NCI-H510A (cell line): ENCODE results near the gene SIGLEC11.
"Not testable (repeated sequence)": the region's sequence is repeated elsewhere in the genome, so short reads cannot be mapped to it uniquely, and the experiment has no call there.

ENCODE experiments used
- DNase-seq: peaks from one replicate; lab custom pipeline; 2025; lab: John Stamatoyannopoulos, UW

Gene SIGLEC11

DNA sequence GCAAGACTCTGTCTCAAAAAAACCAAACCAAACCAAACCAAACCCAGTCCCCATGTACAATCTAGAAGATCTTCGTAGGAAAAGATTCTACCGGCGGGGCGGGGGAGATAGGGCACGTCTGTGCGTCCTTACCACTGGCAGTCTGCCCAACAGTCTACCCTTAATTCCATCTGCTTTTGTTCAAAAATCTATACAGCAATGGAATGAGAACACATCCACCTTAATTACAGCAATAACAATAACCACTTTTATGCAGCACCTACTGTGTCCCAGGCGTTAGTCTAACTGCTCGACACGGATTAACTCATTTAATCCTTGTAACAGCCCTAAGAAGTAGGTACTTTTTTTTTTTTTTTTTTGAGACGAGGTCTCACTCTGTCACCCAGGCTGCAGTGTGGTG lies 34.5 kb downstream of the SIGLEC11 start:
- DNase-seq, result no peak

DNA sequence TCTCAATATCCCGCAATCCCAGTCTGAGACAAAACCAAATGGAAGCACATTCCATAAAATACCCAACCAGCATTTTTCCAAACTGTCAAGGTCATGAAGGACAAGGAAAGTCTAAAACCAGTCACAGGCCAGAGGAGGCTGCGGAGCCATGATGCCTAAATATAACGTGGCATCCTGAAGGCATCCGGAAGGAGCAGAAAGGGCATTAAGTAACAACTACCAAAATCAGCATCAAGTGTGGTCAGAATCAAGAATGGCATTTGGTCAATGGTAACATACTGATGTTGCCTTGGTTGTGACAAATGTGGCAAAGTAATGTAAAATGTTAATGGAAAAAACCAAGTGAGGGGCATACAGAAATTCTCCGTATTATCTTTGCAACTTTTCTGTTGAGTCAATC lies 35.5 kb downstream of the SIGLEC11 start:
- no peak for DNase-seq

DNA sequence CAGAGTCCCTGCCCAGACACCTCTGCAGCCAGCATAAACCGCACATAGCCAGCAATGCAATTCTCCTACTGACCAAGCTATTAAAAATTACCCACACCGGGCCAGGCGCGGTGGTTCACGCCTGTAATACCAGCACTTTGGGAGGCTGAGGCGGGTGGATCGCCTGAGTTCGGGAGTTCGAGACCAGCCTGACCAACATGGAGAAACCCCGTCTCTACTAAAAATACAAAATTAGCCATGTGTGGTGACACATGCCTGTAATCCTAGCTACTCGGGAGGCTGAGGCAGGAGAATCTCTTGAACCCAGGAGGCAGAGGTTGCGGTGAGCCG lies 36.1 kb downstream of the SIGLEC11 start:
- DNase-seq, result not testable (repeated sequence)

DNA sequence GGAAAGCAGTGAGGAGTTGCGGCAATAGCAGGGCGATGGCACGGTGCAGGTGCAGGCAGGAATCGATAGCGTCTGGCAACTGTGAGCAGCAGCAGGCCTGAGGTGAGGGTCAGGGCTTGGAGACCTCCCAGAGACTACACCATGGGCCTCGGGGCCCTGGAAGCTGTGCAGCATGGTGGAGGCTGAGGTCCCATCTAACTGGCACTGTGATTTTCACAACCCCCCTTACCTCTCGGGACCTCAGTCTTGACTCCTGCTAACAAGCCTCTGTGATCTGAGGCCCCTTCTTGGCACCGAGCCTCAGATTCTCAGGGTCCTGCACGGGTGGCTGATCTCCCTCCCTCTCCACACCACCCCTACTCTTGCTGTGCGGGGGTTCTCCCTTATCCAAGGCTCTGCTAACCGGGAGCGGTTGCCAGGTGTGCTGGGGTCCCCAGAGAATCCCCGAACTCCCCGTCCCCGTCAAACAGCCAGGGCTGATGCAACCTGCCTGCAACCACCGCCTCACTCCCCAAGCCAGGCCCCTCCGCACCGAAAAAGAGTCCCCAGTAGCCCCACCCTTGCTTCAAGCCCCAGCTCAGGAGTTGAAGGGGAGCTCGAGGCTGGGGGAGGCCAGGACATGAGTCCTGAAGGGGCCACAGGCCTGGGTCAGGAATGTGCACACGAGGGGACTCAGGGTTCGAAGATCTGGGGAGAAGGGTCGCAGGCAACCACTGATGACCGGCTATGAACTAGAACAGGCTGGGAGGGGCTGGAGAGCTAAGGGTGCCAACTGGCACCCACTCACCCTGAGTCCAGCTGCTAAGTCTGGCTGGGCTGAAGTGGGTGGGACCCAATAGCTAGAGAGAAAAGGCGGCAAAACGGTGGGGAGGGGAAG lies 36.7 kb downstream of the SIGLEC11 start:
- DNase-seq, result no peak

DNA sequence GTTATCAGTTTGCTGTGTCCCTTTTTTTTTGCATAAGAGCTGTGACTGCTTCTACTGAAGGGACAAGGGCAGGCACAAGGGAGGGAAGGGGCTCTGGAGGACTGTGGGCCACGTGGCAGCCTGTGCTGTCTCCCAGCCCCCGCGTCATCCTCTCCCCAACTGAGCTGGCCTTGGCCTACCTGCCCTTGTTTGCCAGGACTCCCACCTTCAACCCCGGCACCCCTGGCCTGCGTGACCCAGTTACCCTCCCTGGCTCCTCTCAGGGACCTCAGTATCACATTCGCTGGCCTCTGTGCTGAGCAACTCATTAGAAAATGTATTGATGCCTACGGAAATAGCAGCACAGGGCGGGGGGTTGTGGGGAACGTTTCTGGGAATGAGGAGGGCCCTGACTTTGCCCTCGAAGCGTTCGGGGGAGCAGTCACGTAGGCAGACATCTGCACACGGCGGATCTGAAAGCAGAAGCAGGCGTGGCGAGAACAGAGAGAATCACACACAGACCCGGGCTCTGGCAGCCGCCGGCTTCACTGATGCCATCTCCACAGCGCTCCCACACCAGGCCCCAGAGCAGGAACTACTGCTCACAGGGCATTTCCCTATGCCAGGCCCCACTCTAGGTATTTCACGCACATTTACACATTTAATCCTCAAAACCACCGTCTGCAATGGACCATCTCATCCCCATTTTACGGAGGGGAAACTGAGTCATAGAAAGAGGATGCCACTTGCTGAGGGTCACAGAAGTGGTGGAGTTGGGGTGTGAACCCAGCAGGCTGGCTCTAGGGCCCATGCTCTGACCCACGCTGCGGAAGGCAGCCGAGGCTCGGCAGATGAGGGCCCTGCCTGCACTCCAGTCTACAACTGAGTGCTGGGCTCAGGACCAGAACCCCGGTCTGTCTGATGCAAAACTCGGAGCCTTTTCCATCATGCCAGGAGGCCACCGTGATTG lies 37.6 kb downstream of the SIGLEC11 start:
- no peak for DNase-seq

DNA sequence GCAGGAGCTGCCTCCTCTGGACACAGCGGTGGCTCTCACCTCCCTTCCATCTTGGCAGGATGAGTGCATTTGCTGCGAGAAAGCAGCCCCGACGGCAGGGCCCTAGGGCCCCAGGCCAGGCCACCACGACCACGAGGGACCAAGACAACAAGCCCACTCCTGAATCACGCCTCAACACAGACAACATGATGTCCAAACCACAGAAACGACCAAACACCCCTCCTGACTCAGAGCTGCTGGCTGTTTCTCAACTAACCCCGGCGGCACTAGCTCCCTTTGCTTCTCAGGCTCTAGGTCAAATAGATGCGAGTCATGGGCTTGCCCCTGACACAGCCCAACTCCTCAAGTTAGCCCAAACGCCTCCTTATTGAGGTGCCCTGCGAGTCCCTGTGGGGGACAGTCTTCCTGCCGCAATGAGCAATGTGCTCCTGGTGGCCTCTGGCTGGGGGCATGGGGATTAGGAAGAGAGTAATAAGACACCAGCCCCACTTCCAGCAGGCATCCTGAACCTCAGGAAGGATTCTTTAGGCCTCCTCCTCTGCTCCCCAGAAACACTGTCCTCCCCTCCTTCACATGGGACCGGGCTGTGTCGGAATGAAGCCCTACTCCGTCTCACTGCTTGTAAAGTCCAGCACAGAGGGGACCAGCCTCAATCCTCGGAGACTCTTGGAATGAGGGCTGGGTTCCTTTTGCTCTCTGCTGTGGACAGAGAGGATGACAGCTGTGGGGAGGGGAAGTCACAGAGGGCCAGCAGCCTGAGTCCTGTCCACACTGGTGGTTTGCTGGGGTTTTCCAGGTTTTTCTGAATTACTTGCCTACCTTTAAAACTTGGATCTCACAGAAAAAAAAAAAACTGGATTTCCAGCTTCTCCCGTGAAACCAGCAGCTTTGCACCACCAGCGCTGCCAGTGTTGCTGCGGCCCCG lies 38.8 kb downstream of the SIGLEC11 start:
- no peak for DNase-seq

DNA sequence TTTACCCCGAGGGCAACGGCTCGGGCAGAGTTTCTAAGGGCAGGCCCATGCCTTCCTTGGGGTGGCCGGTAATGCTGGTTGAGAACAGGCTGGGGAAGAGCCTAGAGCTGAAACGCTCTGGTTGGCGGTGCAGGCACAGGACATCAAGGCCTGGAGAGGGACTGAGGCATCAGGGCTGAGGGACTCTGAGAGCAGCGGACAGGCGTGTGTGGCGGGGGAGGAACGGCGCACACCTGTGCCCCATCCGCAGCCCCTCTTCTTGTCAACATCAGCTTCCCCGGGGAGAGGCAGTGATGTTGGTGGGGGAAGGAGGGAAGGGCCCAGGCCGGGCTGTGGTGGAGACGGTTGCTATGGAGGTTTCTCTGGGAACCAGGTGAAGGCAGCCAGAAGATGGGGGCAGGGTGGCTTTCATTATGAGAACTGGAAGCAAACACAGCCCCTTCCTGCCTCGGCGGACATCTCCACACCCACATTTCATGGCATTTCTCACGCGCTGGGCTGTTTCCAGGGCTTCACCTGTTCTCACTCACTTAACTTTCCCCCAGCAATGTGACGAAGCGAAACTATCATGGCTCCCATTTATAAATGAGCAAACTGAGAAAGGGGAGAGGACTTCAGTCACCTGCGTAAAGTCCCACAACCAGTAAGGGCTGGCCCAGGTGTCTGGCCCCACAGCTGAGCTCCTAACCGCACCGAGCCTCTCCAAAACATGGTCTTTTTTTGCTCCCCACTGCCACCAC lies 40.2 kb downstream of the SIGLEC11 start:
- DNase-seq, result no peak

DNA sequence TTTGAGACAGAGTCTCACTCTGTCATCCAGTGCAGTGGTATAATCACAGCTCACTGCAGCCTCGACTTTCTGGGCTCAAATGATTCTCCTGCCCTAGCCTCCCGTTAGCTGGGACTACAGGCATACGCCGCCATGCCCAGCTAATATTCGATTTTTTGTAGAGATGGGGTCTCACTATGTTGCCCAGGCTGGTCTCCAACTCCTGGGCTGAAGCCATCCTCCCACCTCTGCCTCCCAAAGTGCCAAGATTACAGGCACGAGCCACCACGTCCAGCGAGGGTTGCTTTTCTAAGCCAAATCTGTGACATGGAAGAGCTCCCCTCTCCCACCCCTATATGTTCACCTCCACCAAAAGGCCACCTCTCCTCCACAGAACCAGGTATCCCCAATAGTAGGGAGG lies 42.9 kb downstream of the SIGLEC11 start:
- DNase-seq, result no peak

DNA sequence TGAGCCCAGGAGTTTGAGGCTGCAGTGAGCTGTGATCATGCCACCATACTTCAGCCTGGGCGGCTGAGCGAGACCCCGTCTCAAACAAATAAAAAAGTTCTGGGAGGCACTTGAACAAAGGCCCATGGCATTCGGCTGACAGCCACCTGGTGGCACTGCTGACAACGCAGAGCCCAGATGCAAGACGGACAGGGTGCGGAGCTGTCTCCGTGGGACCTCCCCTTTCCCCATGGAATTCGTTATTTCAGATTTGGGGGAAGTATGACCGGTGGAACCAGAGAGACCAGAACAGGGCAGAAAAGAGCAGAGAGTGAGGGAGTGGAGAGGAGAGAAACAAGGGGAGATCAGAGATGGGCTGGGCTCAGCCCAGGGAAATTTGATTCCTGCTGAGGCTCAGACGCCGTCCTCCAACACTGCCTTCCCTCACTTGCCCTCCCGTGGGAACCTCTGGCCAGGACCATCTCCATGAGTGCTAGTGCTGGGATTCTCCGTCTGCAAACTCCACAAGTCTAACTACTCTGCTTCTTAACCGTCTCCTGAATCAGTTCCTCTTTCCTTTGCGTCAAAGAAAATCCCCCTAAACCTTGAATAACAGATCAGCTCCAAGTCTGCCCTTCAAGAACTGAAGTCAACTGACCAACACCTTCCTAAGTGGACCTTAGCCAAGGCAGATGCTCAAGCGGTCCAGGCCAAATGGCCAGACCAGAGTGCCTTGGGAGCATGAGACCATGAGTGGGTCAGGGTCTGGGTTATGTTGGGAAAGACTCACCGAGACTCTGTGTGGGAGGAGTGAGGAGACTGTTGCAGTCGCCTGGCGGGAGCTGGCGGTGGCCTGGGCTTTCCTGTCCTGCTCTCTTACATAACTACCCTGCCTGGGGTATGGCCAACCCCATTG lies 43.9 kb downstream of the SIGLEC11 start:
- DNase-seq, result no peak

DNA sequence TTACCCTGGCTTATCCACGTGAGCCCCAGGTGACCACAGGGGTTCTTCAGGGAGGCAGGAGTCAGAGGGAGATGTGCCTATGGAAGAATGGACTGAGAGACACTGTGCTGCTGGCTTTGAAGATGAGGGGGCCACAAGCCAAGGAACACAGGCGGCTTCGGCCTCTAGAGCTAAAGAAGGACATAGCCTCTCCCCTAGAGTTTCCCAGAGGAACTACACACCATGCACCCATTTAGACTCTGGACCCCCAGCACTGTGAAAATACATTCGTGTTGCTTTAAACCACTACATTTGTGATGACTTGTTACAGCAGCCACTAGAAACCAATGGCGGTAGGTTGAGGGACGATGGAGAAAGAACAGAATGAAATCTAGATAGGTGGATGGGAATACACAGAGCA lies 45.7 kb downstream of the SIGLEC11 start:
- no peak for DNase-seq

DNA sequence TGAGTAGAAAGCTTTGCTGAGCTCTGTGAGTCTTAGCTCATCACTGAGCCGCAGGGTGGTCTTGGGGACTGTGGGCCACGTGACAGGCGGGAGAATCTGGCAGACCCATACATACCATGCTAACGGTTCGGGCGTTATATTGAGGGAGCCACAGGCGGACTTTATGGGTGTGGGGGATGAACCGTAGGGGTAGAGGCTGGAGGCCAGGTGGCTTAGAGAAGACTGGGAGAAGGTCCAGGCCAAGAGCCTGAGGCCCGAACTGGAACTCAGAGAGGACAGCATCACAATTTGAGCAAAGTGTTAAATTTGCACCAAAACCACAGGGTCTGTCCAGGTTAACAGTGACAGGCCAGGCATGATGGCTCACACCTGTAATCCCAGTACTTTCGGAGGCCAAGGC lies 47.3 kb downstream of the SIGLEC11 start:
- DNase-seq, result no peak

DNA sequence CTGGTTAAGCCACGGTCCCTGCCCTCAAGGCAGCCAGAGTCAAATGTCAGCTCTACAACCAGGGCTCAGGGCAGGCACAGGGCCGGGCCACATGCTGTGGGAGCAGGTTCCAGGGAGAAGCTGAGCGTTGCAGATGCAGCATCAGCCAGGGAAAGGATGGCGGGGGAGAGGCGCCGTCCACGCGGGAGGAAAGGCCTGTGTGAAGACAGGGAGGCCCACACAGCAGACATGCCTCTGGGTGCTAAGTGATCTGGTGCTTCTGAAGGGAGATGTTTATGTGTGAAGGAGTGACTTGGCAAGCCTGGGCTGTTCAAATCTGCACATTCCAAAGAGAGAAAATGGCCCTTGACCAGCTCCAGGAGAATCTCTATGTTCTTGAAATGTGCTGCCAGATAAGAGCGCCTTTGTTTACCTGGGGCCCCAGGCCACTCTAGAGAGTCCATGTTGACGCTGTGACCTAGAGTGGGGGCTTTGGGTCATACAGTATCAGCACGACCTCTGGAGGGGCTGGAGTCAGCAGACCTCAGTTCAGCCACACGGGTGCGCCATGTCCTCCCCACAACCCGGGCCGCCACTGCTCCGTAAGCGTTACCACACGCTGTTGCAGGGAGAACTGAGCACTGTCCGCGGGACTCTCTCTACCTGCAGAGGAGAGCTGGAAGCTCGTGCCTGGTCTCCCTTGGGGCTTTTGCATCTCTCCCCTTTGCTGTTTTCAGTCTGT lies 47.8 kb downstream of the SIGLEC11 start:
- no peak for DNase-seq

DNA sequence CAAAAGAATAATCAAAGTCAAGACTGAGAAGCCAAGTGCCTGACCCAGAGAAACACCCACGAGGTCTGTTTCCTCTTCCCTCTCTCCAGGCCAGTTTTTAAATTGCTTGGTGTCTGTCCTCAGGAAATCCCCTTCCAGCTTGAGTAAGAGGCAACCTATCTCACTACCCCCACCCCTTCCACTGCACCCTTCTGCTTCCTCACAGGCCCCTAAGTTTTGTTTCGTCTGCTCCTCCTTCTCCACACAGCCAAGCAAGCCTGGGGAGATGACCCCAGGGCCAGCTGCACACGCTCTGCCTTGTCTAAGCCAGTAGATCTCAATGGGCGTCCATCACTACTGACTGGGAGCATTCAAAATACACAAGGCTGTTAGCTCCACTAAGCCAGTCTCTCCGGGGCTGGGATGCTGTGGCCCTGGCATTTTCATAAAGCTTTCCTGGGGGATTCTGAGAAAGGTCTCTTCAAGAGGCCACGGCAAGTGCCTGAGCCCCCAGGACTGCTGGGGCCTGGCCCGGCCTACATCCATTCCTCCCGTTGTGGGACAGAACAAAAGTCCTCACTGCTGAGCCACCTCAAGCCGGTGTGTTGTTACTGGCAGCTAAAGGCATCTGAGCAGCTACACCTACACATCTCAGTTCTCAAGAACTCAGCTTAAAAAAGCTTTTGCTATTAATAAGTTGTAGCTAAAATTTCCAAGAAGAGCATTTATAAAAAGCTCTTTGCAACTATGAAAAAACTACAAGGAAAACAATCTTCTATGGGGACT lies 49.4 kb downstream of the SIGLEC11 start:
- DNase-seq, result no peak

DNA sequence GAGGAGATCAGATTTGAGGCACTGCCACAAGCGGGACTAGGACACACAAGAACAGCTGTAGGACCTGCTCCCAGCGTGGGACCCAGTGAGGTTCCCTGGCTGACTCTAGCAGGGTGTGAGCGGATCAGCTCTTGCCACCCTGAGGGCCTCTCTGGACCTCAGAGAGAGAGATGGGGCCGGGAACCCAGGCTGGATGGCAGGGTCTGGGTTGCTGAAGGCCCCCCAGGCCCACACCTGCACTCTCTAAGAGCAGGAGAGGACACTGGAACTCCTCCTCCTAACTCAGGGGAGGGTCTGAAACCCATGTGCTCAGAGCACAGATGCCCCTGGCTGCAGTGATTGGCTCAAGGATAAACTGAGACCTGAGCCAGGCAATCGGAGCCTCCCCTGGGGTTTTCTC lies 50.8 kb downstream of the SIGLEC11 start:
- no peak for DNase-seq

DNA sequence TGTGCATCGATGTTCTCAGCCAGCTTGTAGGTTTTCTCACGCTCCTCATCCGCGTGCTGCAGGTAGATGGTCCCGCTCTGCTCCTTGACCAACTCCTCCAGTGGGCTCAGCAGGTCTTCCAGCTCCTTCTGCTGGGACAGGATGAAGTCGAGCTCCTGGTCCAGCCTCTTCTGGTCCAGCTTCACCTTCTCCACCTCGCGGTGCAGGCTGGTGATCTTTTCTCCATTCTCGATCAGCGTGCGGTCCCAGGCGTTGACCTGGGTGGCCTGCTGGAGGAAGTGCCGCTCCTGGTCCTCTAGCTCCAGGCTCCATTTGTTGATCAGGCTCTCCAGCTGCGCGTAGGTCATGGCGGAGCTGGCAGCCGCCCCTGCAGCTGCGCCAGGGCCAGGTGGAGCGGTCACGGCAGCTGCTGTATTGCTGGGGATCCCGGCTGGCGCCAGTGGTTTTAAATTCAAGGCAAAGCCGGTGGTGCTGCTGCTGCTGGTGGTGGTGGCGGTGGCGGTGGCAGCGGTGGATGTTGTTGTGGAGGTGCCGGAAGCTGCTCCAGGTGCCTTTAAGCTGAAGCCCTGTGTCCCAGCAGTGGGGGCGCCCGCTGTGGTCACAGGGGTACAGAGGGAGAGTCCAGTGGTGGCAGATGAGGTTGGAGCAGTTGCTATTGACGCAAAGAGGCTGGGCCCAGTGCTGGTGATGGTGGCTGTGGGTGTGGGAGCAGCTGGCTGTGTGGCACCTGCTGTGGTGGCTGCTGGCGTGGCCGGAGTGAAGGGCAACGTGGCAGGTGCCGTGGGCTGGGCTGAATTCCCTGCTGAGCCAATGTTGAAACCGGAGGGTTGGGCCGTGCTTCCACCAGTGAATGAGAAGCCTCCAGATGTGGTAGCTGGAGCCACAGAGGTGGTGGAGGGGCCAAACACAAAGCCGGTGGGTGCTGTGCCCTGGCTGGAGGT lies 52.2 kb downstream of the SIGLEC11 start:
- no peak for DNase-seq

DNA sequence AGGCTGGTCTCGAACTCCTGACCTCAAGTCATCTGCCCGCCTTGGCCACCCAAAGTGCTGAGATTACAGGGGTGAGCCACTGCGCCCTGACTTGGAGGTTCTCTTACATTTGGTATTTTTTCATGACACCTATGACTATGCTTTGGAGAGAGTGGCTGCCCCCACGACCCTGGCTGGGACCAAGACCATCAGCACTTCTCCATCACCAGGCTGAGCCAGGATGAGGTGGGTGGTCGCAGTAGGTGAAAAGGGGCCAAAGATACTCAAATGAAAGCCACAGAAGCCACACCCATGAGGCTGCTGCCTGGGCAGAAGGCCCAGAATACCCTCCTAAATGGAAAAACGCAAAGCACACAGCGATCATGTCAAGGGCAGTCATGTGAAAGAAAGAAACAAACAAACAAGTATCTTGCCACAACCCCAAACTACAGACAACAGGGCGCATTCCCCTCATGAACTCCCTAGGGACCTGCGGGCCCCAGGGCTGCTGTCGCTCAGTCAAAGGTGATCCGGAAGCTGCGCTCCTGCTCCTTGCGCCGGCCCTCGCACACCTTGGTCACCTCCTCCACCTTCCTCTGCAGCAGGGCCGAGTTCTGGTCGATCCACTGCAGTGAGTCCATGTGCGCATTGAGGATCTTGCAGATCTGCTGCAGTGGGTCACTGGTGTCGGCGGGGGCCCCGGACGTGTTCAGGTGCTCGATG lies 53.1 kb downstream of the SIGLEC11 start:
- DNase-seq, result no peak
